Fibroblast of villous mesenchyme (primary cell): ENCODE results near the gene KCNQ5. TPM values are rescaled to one million over a fixed set of nuclear protein-coding genes. Genes with fewer than 3 reads are reported as not detected.

Experiments
- DNase-seq: peaks from one replicate; pipeline ENCODE4 v3.0.0-alpha.2; 2010; ENCODE audit warnings: low read depth
- H3K4me3 ChIP-seq: 2 replicates; pipeline ENCODE4 v1.5.1; 2011; ENCODE audit warnings: low read depth, mild to moderate bottlenecking, low read length
- total RNA-seq: library from RNA; depleted of rRNA; stranded (reverse); fragments of >200 nt; gene quantifications from 2 replicates; pipeline ENCODE4 v1.2.3, GENCODE V29; 2012
- TF ChIP-seq, protein P1 (sequence below): IDR thresholded peaks from 2 replicates; pipeline ENCODE4 v1.5.1; 2012; ENCODE audit warnings: low read depth, mild to moderate bottlenecking, low read length; ENCODE audit not compliant: insufficient read depth

KCNQ5 gene
- total RNA-seq, 1 donor: 0.86 TPM

- TF ChIP-seq, protein P1, sequence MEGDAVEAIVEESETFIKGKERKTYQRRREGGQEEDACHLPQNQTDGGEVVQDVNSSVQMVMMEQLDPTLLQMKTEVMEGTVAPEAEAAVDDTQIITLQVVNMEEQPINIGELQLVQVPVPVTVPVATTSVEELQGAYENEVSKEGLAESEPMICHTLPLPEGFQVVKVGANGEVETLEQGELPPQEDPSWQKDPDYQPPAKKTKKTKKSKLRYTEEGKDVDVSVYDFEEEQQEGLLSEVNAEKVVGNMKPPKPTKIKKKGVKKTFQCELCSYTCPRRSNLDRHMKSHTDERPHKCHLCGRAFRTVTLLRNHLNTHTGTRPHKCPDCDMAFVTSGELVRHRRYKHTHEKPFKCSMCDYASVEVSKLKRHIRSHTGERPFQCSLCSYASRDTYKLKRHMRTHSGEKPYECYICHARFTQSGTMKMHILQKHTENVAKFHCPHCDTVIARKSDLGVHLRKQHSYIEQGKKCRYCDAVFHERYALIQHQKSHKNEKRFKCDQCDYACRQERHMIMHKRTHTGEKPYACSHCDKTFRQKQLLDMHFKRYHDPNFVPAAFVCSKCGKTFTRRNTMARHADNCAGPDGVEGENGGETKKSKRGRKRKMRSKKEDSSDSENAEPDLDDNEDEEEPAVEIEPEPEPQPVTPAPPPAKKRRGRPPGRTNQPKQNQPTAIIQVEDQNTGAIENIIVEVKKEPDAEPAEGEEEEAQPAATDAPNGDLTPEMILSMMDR: no peak
- no peak overlapping the region for H3K4me3 ChIP-seq
- no peak for DNase-seq
These were observed 294.4 kb downstream of the KCNQ5 start for GRCh38 chr6:72916298-72916697.

- no peak overlapping the region for H3K4me3 ChIP-seq
- TF ChIP-seq, protein P1: no peak
- DNase-seq: no peak
These were observed 295.0 kb downstream of the KCNQ5 start for GRCh38 chr6:72916906-72917305.

DNA sequence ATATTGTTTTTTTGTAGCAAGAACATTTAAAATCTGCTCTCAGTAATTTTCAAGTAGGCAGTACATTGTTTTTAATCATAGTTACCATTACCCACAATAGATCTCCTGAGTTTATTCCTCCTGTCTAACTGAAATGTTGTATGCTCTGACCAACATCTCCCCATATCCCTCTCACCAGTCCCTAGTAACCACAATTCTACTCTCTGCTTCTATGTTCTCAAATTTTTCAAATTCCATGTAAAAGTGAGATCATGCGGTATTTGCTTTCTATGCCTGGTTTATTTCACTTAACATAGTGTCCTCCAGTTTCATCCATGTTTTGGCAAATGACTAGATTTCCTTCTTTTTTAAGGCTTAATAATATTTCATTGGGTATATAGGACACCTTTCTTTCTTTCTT lies 300.5 kb downstream of the KCNQ5 start:
- no peak overlapping the region for H3K4me3 ChIP-seq
- TF ChIP-seq, protein P1: no peak
- DNase-seq: no peak

- H3K4me3 ChIP-seq: no peak overlapping the region
- TF ChIP-seq, protein P1: no peak
- no peak for DNase-seq
These were observed 303.3 kb downstream of the KCNQ5 start for GRCh38 chr6:72925136-72925535.

DNA sequence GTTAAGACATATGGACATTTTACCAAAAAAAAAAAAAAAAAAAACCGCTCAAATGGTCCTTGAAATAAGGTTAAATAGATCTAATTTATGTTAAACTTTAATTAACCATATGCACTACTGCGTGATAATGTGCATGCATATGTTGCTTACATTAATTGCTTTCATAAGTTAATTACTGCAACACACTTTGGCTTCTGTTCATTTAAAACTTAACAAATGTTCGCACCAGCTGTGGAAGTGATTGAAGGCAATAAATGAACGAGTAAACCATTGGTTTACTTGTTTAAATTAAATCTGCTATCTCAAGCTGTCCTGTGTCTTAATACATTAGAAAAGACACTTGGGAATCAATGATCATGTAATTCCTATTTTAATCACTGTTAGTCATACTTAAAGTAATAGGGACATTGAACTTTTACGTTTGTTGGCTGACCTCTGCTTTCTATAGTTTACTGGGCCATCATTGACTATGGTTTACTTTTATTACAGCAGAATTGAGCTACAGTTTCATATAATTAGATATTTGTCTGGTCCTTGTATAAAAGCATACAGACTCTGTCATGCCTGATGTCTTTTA lies 308.8 kb downstream of the KCNQ5 start:
- H3K4me3 ChIP-seq: no peak overlapping the region
- TF ChIP-seq, protein P1: no peak
- DNase-seq: no peak

- no peak overlapping the region for H3K4me3 ChIP-seq
- TF ChIP-seq, protein P1: no peak
- no peak for DNase-seq
These were observed 309.5 kb downstream of the KCNQ5 start for GRCh38 chr6:72931325-72931887.

DNA sequence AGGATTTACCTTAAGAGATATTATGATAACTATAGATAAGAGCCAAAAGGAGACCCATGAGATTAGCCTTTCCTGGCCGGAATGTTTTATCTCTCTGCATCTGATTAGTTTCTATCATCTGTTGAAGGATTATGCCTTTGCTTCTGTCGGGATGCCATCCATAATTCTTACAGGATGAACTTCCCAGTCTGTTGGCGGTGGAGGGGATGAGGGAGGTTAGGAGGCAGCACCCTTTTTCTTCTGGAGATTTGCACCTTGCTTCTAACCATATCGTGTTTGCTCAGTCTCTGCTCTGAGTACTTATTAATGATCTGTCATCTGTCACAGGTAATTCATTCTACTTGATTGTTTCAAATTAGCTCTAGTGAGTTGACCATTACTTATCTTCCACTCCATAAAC lies 311.4 kb downstream of the KCNQ5 start:
- TF ChIP-seq, protein P1: no peak

More for the DNA sequence above, 311.4 kb downstream of the KCNQ5 start:
- DNase-seq: no peak
- H3K4me3 ChIP-seq: no peak overlapping the region
